NCI-H510A (cell line): ENCODE data around the gene ANKRD45.
A peak's percentile ranks its signal among the peaks of the same experiment; 100 is the strongest.
"Not testable (repeated sequence)": the region's sequence is repeated elsewhere in the genome, so short reads cannot be mapped to it uniquely, and the experiment has no call there.

Experiments used
- DNase-seq: peaks from one replicate; lab custom pipeline; 2025; lab: John Stamatoyannopoulos, UW

Gene ANKRD45

DNA sequence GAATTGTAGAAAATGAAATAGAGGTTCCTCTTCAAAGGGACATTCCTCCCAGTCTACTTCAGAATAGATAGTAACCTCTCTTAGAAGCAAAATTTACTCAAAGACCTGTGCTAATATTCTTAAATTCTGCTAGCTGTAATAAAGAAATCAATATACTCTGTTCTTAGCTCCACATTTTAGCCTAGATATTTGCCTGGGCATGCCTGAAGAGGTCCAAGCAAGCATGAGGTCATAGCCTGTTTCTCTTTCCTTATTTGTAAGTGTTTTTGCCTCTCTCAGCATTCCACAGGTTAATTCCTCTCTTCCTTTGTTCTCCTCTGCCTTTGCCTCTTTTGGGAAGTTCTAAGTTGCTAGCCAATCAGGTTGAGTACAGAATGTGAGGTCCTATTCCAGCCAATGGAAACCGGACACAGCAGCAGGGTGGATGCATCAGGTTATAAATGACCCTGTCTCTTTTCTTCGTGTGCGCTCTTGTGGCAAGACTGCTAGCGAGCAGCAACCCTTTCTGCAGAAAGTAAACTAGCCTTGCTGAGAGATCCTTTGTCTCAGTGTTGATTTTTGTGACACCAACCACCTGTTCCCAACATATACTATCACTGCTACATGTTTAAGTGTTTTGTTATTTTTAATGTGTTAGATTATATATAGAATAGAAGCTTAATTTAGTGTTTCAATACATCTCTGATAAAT lies 27.1 kb downstream of the ANKRD45 start:
- DNase-seq = not testable (repeated sequence)

GRCh38 chr1:173639102-173639501 lies 30.5 kb downstream of the ANKRD45 start:
- DNase-seq = no peak

GRCh38 chr1:173638043-173639021 lies 31.3 kb downstream of the ANKRD45 start:
- no peak for DNase-seq

- not testable (repeated sequence) for DNase-seq
Observed at GRCh38 chr1:173637236-173638042, 32.2 kb downstream of the ANKRD45 start.

- DNase-seq = no peak
Observed at GRCh38 chr1:173635116-173635515, 34.5 kb downstream of the ANKRD45 start, which contains the start of gene TEX50. TSS of gene TEX50 (plus strand) at chr1:173635338. CDS start at chr1:173635522, 184 bp downstream.

GRCh38 chr1:173628888-173629287 lies 40.8 kb downstream of the ANKRD45 start:
- no peak for DNase-seq

DNA sequence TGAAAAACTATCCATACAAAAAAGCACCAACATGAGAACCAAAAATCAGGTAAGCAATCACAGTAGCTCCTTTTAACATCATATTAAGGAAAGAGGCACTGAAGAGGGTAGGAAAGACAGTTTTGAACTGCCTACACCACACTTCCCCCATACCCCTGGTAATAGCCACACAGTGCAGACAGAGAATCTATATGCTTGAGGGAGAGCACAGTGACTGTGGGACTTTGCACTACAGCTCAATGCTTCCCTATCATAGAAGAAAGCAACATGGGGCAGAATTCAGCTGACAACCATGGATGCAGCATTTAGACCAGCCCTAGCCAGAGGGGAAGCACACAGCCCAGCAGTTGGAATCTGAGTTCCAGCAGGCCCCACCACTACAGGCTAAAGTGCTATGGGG lies 42.4 kb downstream of the ANKRD45 start:
- DNase-seq = no peak

GRCh38 chr1:173616859-173617258 lies 52.8 kb downstream of the ANKRD45 start:
- DNase-seq = no peak

GRCh38 chr1:173613086-173613485 lies 56.6 kb downstream of the ANKRD45 start:
- DNase-seq = not testable (repeated sequence)

DNA sequence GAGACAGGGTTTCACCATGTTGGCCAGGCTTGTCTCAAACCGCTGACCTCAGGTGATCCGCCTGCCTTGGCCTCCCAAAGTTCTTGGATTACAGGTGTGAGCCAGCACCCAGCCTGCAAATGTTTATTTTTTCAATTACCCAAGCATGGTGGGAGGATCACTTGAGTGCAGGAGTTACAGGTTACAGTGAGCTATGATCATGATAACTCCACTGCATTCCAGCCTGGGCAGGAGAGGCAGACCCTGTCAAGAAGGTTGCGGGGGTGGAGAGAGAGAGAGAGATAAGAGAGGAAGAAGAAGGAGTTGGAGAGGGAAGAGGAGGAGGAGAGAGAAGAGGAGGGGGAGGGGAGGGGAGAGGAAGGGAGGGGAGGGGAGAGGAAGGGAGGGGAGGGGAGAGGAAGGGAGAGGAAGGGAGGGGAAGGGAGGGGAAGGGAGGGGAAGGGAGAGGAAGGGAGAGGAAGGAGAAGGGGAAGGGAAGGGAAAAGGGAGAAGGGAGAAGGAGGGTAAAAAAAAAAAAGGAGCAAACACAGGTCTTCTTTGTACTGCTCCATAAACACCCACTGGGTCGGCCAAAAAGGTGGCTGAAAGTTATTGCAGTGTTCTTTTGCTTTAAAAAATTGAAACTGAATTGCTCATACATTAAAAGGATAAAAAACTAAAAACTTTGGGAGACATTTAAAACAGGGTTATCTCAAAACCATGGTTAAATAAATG lies 61.0 kb downstream of the ANKRD45 start:
- peak; percentile 3 for DNase-seq

GRCh38 chr1:173603056-173603591 lies 66.5 kb downstream of the ANKRD45 start, which contains the start of gene SLC9C2:
TSS of gene SLC9C2 (minus strand) at chr1:173603072. CDS start at chr1:173601776, 1,296 bp downstream.
- DNase-seq = no peak

- DNase-seq = no peak
Observed at GRCh38 chr1:173601588-173601987, 68.1 kb downstream of the ANKRD45 start.

DNA sequence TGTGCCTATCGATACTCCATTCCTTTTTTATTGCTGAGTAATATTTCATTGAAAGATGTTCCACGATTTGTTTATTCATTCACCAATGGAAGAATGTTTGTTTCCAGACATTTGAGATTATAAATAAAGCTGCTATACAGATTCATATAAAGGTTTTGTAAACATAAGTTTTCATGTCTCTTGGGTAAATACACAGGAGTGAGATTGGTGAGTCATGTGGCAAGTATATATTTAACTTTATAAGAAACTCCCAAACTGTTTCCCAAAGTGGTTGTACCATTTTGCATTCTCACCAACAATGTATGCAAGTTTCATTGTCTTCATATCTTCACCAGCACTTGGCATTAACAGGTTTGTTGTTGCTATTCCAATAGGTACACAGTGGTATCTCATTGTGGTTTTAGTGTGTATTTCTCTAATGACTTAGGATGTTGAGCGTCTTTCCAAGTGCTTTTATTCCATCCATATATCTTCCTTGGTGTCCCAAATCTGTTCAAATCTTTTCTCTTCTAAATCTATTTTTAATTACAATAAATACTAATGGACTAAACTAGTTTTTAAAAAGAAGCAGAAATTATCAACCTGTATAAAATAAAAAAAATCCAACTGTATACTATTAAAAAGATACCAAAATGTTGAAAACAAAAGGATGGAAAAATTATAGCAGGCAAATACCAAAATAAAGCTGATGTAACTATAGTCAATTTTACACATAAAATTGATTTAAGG lies 73.4 kb downstream of the ANKRD45 start:
- no peak for DNase-seq

DNA sequence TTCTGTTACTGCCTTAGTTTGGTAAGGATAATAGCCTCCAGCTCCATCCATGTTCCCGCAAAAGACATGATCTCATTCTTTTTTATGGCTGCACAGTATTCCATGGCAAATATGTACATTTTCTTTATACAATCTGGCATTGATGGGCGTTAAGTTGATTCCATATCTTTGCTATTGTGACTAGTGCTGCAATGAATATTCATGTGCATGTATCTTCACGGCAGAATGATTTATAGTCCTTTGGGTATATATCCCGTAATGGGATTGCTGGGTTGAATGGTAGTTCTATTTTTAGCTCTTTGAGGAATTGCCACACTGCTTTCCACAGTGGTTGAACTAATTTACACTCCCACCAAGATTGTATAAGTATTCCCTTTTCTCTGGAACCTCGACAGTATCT lies 78.5 kb downstream of the ANKRD45 start:
- not testable (repeated sequence) for DNase-seq

DNA sequence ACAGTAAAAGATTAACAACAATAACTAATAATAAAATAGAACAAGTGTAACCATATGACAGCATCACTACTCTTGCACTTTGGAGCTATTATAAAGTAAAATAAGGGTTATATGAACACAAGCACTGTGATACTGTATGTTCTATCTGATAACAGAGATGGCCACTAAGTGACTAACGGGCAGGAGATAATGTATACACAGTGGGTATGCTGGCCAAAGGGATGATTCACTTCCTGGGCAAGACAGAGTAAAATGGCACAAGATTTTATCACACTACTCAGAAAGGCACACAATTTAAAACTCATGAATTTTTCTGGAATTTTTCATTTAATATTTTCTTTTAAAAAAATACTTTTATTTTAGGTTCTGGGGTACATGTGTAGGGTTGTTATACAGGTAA lies 79.1 kb downstream of the ANKRD45 start:
- DNase-seq = no peak

- DNase-seq = no peak
Observed at GRCh38 chr1:173581383-173582079, 88.1 kb downstream of the ANKRD45 start.

GRCh38 chr1:173580658-173581057 lies 89.0 kb downstream of the ANKRD45 start:
- DNase-seq = no peak

GRCh38 chr1:173580071-173580470 lies 89.6 kb downstream of the ANKRD45 start:
- DNase-seq = no peak

DNA sequence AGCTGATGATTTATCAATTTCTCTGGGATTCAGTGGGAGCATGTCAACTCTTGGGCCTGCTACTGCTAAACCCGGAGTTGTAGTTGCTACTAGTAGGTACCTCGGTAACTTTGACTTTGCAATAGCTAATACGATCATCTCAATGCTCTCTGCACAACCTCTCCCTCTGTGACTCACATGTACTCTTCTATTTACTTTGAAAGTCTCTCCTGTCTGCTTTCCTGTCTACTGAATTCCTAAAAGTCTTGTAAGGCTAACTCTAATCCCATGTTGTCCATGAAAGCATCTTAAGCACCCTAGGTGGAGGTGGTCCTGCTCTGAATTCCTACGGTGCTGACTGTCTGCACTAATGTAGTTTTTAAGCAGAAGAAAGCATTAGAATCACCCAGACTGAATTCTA lies 96.1 kb downstream of the ANKRD45 start:
- DNase-seq = no peak
